Measurements from ENCODE around the gene SLC38A8.

DNA sequence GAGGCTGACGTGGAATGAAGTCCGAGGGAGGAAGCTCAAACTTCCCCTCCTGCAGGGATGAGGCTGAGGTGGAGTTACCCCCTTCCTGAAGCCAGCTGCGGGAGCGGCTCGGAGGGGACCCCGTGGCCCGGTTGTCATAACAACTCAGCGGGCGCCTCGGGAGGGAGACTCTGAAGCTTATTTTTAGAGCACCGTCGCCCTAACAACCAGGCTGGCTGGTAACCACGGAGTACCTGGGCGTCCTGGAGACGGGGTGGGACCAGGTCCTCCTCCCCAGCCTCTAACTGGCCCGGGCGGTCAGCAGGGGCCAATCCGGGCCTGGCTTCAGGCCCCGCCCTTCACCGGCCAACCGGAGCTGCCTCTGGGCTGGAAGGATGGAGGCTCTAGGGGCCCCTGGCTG, 46.8 kb downstream of the SLC38A8 start:
- TF ChIP-seq, protein P1, sequence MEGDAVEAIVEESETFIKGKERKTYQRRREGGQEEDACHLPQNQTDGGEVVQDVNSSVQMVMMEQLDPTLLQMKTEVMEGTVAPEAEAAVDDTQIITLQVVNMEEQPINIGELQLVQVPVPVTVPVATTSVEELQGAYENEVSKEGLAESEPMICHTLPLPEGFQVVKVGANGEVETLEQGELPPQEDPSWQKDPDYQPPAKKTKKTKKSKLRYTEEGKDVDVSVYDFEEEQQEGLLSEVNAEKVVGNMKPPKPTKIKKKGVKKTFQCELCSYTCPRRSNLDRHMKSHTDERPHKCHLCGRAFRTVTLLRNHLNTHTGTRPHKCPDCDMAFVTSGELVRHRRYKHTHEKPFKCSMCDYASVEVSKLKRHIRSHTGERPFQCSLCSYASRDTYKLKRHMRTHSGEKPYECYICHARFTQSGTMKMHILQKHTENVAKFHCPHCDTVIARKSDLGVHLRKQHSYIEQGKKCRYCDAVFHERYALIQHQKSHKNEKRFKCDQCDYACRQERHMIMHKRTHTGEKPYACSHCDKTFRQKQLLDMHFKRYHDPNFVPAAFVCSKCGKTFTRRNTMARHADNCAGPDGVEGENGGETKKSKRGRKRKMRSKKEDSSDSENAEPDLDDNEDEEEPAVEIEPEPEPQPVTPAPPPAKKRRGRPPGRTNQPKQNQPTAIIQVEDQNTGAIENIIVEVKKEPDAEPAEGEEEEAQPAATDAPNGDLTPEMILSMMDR (IDR thresholded peaks at IDR 0.05): no peak
- no peak for TF ChIP-seq POLR2A (IDR thresholded peaks at IDR 0.05)
- no peak for TF ChIP-seq POLR2AphosphoS5 (IDR thresholded peaks at IDR 0.05; ENCODE audit: insufficient read depth in 1 of 2, low read depth in 1 of 2)

Measured in vagina (tissue), 2 donors.